ENCODE data around the gene ZFAND3. TPM values are rescaled to one million over a fixed set of nuclear protein-coding genes. Genes with fewer than 3 reads are reported as not detected.

ZFAND3 gene
- total and polyA plus RNA-seq, 10 of the 15 experiments (the other 5 are each of a cell fraction or from before 2014, with no cell fraction given): 0.90 to 34.4 (median 16.3) TPM

GRCh38 chr6:37904590-37904989, 85.1 kb downstream of the ZFAND3 start (continued):
- TF ChIP-seq NFYA (IDR thresholded peaks at IDR 0.05; ENCODE audit: borderline replicate concordance, low read depth, low read length): no peak
- TF ChIP-seq USF2 (IDR thresholded peaks at IDR 0.05; ENCODE audit: borderline replicate concordance, low read depth, low read length): no peak
- TF ChIP-seq, protein P1, sequence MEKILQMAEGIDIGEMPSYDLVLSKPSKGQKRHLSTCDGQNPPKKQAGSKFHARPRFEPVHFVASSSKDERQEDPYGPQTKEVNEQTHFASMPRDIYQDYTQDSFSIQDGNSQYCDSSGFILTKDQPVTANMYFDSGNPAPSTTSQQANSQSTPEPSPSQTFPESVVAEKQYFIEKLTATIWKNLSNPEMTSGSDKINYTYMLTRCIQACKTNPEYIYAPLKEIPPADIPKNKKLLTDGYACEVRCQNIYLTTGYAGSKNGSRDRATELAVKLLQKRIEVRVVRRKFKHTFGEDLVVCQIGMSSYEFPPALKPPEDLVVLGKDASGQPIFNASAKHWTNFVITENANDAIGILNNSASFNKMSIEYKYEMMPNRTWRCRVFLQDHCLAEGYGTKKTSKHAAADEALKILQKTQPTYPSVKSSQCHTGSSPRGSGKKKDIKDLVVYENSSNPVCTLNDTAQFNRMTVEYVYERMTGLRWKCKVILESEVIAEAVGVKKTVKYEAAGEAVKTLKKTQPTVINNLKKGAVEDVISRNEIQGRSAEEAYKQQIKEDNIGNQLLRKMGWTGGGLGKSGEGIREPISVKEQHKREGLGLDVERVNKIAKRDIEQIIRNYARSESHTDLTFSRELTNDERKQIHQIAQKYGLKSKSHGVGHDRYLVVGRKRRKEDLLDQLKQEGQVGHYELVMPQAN (conservative IDR thresholded peaks at IDR 0.05): no peak
- TF ChIP-seq, protein P2, sequence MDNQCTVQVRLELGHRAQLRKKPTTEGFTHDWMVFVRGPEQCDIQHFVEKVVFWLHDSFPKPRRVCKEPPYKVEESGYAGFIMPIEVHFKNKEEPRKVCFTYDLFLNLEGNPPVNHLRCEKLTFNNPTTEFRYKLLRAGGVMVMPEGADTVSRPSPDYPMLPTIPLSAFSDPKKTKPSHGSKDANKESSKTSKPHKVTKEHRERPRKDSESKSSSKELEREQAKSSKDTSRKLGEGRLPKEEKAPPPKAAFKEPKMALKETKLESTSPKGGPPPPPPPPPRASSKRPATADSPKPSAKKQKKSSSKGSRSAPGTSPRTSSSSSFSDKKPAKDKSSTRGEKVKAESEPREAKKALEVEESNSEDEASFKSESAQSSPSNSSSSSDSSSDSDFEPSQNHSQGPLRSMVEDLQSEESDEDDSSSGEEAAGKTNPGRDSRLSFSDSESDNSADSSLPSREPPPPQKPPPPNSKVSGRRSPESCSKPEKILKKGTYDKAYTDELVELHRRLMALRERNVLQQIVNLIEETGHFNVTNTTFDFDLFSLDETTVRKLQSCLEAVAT (IDR thresholded peaks at IDR 0.05): no peak
- TF ChIP-seq SIN3A (IDR thresholded peaks at IDR 0.05; ENCODE audit: low read depth, low read length): no peak
- TF ChIP-seq BCL11A (IDR thresholded peaks at IDR 0.05; ENCODE audit: low read depth, low read length): no peak
- TF ChIP-seq MTA3 (IDR thresholded peaks at IDR 0.05; ENCODE audit: borderline replicate concordance, low read length): no peak
- no peak for TF ChIP-seq SUPT20H (IDR thresholded peaks at IDR 0.05; ENCODE audit: borderline replicate concordance, control insufficient read depth, low read depth, low read length)
- no peak for TF ChIP-seq BHLHE40 (IDR thresholded peaks at IDR 0.05; ENCODE audit: borderline replicate concordance in 1 of 2, low read depth in 2 of 2, low read length in 1 of 2)
